Measurements from ENCODE around the gene KHK.

The KHK gene

GRCh38 chr2:27126252-27126710, 39.7 kb downstream of the KHK start:
- Histone ChIP-seq H3K4me3 (ENCODE audit: low read length) (no peak overlapping the region), H3K4me2 (ENCODE audit: low read length) (no peak overlapping the region), H3K36me3 (ENCODE audit: control insufficient read depth, low read length) (peaks cover 22% of the 10 kb centered on the region), H3K27ac (ENCODE audit: low read depth, low read length) (no peak overlapping the region), H3K4me1 (ENCODE audit: control insufficient read depth, low read length) (peaks cover 11% of the 10 kb centered on the region), H3K9me2 (replicated peaks; ENCODE audit: control insufficient read depth, low read length) (no peaks in the 10 kb centered on the region), H3K9me3 (ENCODE audit: control insufficient read depth, insufficient read depth, low read length) (no peaks in the 10 kb centered on the region), H3K79me2 (ENCODE audit: control insufficient read depth, low read length) (no peaks in the 10 kb centered on the region), H3K27me3 (ENCODE audit: control insufficient read depth, low read length) (peaks cover 17% of the 10 kb centered on the region), H4K20me1 (ENCODE audit: control insufficient read depth, insufficient read depth, low read depth, low read length) (no peaks in the 10 kb centered on the region), H3F3A (ENCODE audit: control insufficient read depth, insufficient read depth) (no peaks in the 10 kb centered on the region)
- TF ChIP-seq CTCF (IDR thresholded peaks at IDR 0.05; ENCODE audit: low read depth, low read length, poor library complexity, severe bottlenecking), result no peak
- no peak for TF ChIP-seq EZH2phosphoT487 (IDR thresholded peaks at IDR 0.05; ENCODE audit: borderline replicate concordance, low read length)

- Histone ChIP-seq H3K79me2 (ENCODE audit: control insufficient read depth, low read length) (peaks cover 8% of the 10 kb centered on the region), H3F3A (ENCODE audit: control insufficient read depth, insufficient read depth) (no peaks in the 10 kb centered on the region)
- no peak for TF ChIP-seq EZH2phosphoT487 (IDR thresholded peaks at IDR 0.05; ENCODE audit: borderline replicate concordance, low read length)
- TF ChIP-seq CTCF (IDR thresholded peaks at IDR 0.05; ENCODE audit: low read depth, low read length, poor library complexity, severe bottlenecking), result no peak
Measured at GRCh38 chr2:27127883-27128667, 41.5 kb downstream of the KHK start.

GRCh38 chr2:27128668-27129571, 42.3 kb downstream of the KHK start:
- Histone ChIP-seq H3K27me3 (ENCODE audit: control insufficient read depth, low read length) (peaks cover 2% of the 10 kb centered on the region; the same call in 1 of the 2 replicates), H3K9me2 (replicated peaks; ENCODE audit: control insufficient read depth, low read length) (no peaks in the 10 kb centered on the region), H4K20me1 (ENCODE audit: control insufficient read depth, insufficient read depth, low read depth, low read length) (no peaks in the 10 kb centered on the region; the same call in 1 of the 2 replicates), H3K4me1 (ENCODE audit: control insufficient read depth, low read length) (peaks cover 12% of the 10 kb centered on the region), H3F3A (ENCODE audit: control insufficient read depth, insufficient read depth) (no peaks in the 10 kb centered on the region), H3K79me2 (ENCODE audit: control insufficient read depth, low read length) (peaks cover 17% of the 10 kb centered on the region), H3K36me3 (ENCODE audit: control insufficient read depth, low read length) (peaks cover 45% of the 10 kb centered on the region), H3K4me2 (ENCODE audit: low read length) (no peak overlapping the region), H3K27ac (ENCODE audit: low read depth, low read length) (no peak overlapping the region), H3K4me3 (ENCODE audit: low read length) (no peak overlapping the region), H3K9me3 (ENCODE audit: control insufficient read depth, insufficient read depth, low read length) (no peaks in the 10 kb centered on the region)
- TF ChIP-seq EZH2phosphoT487 (IDR thresholded peaks at IDR 0.05; ENCODE audit: borderline replicate concordance, low read length), result no peak
- no peak for TF ChIP-seq CTCF (IDR thresholded peaks at IDR 0.05; ENCODE audit: low read depth, low read length, poor library complexity, severe bottlenecking)

More at GRCh38 chr2:27127883-27128667, 41.5 kb downstream of the KHK start:
- Histone ChIP-seq H4K20me1 (ENCODE audit: control insufficient read depth, insufficient read depth, low read depth, low read length) (no peaks in the 10 kb centered on the region; the same call in 1 of the 2 replicates), H3K4me3 (ENCODE audit: low read length) (no peak overlapping the region), H3K4me1 (ENCODE audit: control insufficient read depth, low read length) (peaks cover 14% of the 10 kb centered on the region), H3K36me3 (ENCODE audit: control insufficient read depth, low read length) (peaks cover 40% of the 10 kb centered on the region), H3K27ac (ENCODE audit: low read depth, low read length) (no peak overlapping the region), H3K9me2 (replicated peaks; ENCODE audit: control insufficient read depth, low read length) (no peaks in the 10 kb centered on the region), H3K9me3 (ENCODE audit: control insufficient read depth, insufficient read depth, low read length) (no peaks in the 10 kb centered on the region), H3K4me2 (ENCODE audit: low read length) (no peak overlapping the region), H3K27me3 (ENCODE audit: control insufficient read depth, low read length) (peaks cover 10% of the 10 kb centered on the region)

All from DOHH2 (cell line).